NCI-H748 (cell line): ENCODE data around the gene DTD1.

Source experiments
- DNase-seq: peaks from one replicate; lab custom pipeline; 2025; ENCODE audit not compliant: unreplicated experiment; lab: John Stamatoyannopoulos, UW

The DTD1 gene

DNA sequence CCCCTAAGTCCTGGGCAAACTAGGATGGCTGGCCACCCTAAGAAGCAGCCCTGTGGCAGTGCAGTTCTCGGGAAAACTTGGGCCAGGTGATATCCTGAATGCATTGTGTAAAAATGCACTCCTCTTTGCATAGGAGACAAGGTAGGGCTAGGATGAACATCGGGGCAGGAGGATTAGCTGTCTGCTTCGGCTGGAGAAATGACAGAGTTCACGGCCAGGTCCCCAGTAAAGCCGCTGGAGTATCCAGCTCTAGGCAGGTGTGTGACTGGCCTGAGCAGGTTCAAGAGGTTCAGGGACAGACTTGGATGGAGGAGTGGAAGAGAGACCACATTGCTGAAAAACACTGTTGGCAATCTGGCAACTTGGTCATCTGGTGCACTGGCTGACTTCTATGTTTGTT is 26.4 kb downstream of the DTD1 start:
- DNase-seq = no peak

DNA sequence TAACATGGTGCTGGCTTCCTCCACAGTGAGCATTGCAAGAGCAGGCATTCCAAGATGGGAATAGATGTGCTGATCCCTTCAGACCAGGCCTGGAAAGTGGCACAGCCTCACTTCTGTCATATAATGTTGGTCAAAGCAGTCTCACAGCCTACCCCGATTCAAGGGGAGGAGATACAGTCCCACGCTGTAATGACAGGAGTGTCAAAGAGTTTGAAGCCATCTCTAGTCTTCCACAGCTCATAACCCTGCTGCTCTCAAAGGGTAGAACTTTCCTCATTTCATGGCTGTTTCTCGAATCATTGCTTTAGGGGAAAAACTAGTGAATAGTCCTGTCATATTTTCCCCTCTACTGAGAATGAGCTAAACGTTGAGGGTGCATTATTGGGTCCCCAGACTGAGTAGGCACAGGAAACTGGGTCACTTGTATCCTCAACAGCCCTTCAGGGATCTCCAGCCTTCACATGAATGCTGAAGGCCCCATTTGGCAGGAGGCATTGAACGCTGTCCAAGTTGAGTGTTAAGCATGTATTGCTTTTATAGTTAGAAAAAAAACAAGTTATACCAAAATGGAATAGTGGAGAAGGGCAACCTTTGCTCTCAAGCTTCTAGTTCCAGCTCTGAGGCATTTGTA is 27.3 kb downstream of the DTD1 start:
- DNase-seq = no peak

DNA sequence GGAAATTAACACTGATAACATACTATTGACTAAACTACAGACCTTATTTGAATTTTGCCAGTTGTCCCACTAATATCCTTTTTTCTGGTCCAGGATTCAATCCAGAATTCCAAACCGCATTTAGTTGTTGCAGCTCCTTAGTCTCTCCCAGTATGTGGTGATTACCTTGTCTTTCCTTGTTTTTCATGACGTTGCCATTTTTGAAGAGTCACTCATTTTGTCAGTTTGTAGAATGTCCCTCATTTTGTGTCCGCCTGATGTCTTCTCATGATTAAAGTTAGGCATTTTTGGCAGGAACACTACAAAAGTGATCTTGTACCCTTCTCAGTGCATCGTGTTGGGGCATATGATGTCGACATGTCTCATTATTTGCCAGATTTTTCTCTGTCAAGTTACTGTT is 33.1 kb downstream of the DTD1 start:
- no peak for DNase-seq

DNA sequence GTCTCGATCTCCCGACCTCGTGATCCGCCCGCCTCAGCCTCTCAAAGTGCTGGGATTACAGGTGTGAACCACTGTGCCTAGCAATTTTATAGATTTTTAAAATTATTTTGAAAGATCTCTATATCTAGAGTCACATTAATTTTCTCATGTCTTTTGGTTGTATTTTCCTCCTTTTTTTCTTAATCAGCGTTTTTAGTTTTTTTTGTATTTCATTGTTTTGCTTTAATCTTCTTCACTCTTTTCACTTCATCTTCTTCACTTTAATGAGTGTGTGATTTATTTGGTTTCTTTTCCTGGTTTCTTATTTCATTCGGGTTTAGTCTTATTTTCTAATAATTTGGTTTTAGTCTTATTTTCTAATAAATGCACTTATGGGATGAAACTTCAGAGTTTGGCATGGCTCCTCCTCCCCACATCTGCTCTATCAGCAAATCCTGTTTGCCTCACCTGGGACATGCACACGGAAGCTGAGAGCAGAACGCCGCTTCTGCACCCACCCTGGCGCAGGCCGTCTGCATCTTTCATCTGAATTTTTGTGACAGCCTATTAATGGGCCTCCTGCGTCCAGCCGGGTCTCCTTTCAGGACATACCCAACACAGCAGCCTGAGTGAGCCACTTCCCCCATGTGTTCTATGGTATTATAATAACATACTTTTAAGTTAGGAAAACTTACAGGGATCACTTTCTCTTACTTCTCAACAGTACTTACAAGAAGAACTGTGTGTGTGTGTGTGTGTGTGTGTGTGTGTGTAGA is 35.5 kb downstream of the DTD1 start:
- no peak for DNase-seq

DNA sequence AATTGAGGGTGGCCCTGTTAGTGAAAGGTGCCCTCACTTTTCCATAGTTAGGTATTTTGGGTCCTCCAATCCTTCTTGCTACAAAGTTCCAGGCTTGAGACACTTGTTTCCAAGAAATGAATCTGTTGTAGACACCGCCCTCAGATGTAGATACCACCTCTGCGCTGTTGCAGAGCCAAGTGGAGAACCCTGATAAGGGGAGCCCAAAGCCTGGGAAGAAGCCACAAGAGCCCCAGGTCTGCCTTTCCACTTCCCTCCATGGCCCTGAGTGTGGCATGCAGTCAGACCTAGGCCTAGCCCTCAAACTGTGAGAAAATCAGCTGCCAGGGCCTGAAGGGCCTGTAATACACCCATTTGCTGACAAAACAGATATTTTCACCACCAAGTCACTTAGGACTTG is 37.1 kb downstream of the DTD1 start:
- DNase-seq = no peak

DNA sequence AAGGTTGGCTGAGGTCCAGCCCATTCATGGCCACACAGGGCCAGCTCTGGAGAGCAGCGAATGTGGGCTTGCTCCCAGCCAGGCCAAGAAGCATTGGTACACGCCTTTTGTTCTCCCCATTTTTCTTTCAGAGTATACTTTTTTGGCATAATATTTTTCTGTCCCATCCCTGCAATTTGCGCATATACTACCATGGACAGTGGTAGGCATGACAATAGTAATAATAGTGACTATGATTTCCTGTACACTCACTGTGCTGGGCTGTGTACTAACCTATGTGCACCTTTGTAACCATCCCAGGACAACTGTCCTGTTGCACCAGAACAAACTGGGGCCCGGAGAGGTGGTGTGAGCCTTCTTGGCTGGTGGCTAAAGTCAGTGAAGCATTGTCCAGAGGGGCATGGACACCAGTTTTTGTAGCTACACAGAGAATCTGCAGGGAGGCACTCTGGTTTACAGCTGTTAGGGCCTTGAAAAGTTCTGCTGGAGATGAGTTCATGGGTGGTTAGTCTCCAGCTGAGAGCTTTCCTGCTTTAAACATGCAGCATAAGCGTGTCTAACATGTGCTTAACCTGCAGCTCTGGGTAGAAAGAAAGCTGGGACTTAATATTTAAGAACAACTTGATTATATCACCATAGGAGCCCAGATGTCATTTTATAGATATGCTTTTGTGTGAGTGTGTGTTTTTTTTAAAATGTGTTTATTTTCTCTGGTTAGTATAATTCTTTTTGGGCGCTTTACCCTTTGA is 38.2 kb downstream of the DTD1 start:
- DNase-seq = no peak

DNA sequence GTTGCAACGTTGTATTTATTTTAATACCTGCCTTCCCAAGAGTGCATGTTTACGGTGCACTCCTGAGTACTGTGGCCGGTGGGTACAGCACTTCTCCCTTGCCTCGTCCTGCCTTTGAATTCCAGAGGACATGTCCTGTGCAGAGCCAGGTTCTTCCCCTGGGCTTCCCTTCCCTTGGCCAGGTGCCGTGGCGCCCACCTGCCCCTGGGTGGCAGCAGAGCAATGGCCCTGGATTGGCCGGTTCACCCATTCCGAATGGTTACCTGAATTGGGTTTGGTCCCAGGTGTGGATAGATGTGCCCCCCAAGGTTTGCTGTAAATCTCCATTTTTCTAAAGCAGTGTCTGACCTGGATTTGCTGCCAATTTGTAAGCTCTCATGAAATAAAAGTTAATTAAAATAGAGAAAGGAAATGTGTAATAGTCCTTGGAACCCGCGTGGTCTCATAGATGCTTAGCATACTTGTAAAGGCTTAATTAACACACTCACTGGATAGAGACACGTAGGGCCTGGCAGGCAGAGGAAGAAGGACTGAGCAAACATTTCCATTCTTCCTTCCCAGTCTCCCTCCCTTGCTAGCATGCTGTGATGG is 40.6 kb downstream of the DTD1 start:
- DNase-seq = peak; percentile 58

DNA sequence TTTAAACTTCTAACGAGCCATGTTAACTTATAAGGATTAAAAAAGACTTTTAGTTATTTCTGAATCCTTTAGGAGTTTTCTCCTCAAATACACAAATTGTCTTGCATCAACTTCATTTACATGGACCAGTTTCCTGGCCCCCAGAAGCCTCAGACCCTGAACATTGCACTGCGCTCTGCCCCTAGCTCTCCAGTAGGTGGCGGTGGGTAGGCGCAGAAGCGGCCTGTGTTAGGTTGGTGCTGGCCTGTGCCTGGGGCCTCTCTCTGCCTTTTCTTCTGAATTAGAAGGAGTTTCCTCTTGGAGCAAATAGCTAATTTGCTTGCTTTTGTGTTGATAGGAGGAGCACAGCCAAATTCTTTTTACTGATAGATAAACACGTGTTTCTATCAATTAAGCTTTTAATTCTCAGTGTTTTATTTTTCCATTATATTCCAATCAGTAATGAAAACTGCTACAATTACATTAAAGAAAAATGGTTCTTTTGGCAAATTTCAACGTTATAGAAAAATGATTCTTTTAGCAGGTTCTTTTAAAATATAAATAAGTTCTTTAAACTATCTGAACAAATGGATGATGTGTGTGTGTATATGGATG is 44.4 kb downstream of the DTD1 start:
- peak; percentile 77 for DNase-seq

DNA sequence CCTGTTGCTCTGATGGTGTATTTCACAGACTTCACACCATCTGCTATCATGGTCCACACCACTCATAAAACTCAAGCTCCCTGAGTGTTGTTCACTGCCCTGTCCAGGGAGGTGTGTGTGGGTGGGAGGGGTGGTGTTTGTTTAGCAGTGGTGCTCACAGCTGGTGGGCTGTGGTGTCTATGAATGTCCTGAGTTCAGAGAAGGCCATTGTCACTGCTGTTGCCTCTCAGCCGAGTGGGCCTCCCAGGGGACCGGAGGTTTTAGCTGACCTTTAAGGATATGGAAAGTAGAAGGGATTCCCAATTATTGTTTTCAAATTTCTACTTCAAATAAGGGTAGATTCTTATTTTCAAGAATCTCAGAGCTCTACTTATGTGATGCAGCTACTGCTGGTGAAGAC is 45.6 kb downstream of the DTD1 start:
- no peak for DNase-seq

DNA sequence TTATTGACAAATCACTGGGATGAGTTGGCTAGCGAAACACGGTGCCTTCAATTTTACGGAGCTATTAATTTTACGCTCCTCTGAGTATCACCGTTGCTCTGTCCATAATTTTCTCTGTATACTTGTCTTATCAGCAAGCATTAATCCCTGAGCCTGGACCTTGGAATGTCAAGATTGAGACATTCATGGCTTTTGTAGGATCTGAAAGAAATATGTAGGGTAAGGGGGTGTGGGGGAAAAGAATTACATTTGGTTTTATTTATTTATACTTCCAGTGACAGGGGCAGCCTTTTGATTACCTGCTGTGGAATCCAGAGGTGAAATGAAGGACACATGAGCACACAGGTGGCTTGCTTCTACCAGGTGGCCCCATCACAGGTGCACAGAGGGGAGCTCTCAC is 46.6 kb downstream of the DTD1 start:
- DNase-seq = no peak

DNA sequence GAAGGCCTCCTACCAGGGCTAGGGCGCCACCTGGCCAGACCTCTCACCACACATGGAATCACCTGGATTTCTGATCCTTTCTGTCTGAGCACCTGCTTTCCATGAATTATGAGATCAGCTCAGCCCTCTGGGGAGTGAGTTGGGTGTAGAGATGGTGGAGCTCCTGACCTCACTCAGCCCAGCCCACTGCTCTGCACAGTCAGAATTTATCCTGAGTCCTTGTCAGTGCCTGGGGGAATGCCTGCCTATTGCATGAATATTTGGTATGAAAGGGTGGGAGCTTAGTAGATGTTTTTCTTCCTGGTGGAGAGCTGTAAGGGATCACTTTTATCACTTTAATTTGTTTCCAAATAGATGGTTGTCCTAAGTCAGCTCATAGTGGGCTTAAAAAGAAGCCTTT is 47.5 kb downstream of the DTD1 start:
- no peak for DNase-seq

DNA sequence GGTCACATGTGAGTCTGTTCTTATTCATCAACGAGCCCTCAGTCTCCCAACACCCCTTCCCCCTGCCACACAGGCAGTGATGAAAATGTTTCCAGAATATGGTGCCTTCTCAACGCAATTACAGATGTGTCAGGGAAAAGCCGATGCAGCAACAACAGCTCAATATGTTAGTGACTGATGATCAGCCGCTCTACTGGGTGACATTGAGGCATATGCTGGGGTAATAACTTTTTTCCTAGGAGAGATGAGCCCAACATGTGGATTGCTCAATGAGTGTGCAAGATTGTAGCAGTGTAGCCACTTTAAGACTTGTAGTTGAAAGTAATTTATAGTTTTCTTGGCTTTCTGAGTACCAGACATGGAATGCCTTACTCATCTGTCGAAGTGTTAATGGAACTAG is 49.4 kb downstream of the DTD1 start:
- DNase-seq = no peak

DNA sequence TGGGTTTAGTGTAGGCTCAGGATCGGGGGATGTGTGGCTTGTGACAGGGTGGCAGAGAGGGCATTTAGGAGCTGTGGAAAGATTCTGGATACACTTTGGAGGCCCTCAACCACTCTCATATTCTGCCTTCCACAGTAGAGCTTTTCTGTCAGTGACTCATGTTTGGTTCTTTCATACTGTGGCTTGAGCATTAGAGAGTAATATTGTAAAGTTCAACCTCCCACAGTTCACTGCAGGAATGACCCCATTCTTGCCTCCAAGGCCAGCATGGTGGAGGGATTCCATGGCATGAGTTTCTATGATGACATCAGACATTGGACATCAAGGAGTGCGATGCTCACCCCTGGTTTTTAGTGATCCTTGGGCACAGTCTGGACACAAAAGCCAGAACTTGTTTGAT is 50.9 kb downstream of the DTD1 start:
- no peak for DNase-seq

DNA sequence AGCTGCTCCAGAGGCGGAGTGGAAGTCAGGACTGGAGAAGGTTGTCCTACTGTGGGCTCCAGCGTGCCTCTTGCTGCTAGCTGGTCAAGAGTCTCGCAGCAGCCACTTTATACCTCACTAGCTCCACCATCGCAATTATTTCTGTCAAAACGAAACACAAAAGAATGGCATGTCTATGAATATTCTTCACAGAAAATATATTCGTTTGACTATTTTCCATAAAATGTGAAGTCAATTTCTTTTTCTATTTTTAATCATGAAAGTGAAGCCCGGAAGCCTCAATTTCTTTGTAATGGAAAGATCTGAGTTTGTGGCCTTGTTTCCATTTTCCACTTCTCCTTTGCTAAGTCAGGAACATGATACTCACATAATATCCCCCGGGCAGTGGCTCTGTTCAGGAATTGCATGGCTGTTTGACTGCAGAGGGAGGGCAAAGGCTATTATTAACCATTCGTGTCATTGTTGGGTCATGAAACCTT is 51.7 kb downstream of the DTD1 start:
- no peak for DNase-seq

DNA sequence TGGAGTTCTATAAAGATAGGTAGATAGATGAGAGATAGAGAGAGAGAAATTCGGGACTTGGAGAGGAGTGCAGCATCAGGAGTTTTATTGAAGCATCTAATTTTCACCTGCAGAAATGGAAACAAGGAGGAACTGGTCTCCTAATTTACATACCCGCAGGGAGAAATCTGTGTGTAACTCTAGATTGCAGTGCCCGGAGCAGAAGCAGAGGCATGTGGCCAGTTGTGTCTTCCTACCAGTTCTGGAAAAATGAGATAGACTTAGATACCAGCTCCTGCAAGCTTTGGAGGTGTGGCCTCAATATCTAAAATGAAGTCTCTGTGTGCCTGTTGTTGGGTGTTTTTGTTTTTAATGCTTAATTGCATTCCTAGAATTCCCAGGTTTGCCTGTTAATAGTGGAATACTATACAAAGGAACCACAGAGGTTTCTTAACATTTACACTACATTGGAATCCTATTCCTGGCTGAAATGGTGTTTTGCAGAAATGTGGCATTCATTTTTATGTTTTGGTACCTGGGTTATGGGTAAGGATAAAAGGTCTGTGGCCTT is 57.4 kb downstream of the DTD1 start:
- no peak for DNase-seq

DNA sequence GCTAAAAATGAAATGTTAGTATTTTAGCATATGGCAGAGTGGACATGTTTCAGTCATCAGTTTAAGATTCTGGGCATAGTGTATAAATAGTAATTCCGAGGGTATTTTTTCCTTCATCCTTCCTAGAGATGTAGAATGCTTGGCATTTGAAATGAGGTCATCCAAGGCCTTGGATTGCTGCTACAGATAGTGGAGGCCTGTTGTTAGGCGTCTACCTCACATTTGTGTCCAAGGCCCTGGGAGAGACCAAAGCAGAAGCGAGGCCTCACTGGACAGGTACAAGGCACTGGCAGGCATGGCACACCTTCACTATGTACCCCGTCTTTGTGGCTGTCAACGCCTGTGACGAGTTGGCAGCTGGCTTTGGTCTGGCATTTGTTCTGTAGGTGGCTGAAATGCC is 58.0 kb downstream of the DTD1 start:
- DNase-seq = no peak

DNA sequence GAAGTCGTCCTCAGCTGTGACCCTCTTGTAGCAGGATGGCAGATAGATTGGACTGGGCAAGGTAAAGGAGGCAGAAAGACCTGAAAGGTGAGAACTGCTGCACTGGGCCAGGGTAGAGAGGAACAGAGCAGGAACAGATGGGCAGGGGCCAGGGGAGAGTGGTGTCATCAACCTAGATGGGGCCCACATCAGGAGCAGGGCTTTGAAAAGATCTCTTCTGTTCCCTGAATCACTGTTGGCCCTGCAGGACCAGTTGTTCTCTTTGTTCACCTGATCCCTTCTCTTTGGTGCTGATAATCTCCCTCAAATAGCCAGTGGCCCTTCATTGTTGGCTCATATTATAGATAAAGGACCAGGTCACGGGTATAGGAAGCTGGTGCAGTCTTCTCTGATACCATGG is 59.9 kb downstream of the DTD1 start:
- DNase-seq = no peak

DNA sequence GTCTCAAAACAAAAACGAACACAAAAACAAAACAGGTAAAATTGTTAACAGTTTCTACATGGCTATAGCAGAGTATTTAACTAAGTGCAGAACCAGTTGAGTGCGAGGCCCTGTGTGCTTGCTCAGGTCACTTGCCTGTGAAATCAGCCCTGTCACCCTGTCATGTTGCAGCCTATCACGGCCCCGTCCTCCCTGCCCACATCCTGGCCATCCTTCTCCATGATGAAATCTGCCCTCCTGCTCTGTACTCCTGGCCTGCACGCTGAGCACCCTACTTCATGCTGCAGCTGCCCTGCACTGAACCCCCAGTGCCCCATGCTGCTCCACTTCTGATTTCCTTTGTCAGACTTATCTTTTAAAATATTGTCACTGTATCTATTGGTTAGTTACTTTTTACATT is 62.4 kb downstream of the DTD1 start:
- no peak for DNase-seq

DNA sequence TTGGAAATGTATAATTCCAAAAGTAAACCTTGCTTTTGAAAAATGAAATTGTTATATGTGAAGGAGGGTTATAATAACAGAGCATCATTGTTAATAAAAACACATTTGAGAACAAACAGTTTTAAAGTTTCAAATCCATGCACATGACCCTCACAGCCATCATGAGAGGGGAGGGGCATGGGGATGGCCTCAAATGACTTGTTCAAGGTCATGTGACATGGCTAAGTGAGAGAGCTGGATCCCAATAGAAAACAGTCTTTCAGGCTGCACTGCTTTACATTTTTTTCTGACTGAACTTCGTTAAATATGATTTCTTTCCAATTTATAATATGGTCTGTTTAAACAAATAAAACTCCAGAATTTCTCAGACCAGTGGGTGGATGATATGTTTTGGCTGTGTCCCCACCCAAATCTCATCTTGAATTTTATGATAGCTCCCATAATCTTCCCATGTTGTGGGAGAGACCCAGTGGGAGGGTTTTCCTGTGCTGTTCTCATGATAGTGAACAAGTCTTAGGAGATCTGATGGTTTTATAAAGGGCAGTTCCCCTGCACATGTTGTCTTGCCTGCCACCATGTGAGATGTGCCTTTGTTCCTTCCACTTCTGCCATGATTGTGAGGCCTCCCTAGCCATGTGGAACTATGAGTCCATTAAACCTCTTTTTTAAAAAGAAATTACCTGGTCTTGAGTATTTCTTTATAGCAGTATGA is 66.0 kb downstream of the DTD1 start:
- DNase-seq = no peak

DNA sequence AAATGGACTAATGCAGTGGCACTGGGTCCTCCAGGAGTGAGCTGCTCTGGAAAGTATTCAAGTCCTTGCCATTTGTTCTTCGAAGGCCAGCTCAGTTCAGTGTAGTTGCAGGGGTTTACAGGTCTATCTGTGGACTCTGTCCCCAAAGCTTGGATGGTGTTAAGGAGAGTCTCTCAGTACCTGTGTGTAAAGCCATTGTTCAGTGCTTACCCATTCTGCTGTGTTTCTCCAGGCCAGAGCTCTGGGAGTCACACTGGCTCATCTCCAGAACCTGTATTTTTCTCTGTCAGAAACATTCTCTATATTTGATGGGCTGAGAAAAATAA is 66.6 kb downstream of the DTD1 start:
- no peak for DNase-seq

DNA sequence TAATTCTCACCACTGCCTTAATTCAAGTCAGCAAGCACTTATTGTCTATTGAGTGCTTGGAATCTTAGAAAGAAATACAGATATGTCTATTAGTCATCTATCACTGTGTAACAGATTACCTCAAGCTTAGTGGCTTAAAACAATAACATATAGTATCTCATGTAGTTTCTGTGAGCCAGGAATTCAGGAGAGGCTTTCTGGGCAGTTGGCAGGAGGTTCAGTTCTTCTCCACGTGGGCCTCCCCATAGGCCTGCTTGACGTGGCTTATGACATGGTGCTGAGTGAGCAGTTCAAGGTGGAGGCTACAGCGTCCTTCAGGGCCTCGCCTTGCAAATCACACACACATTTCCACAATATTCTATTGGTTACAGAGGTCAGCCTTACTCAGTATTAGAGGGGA is 69.7 kb downstream of the DTD1 start:
- DNase-seq = no peak
